ENCODE measurements around the gene ZNG1C.
"Not testable (repeated sequence)": the region's sequence is repeated elsewhere in the genome, so short reads cannot be mapped to it uniquely, and the experiment has no call there.

Gene ZNG1C

DNA sequence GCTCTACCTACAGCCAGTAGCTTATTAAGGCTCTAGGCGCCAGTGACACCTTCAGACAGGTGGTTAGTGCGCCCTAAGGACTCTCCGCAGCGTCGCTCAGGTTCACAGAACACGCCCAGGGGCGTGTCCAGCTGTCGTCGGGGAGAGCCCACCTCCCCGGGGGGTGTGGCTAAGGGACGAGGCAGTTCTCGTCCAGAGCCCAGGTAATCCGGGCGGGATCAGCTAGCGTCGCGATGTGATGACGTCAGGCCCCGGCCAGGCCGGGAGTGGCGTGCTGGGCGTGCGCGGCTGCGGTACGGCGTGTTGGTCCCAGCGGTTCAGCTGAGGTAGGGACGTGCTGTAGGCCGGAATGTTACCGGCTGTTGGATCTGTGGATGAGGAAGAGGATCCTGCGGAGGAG is at the start of gene ZNG1C:
Gene ZNG1C, plus strand, starts transcription at position 301 of the 400 bp plus-strand sequence. Its CDS starts 49 bp downstream, at position 350.
- not testable (repeated sequence) for H3K4me3 ChIP-seq (ENCODE audit: low read length); DNase-seq (ENCODE audit: low read depth)

GRCh38 chr9:68242437-68242836 is 654 bp downstream of the ZNG1C start:
- not testable (repeated sequence) for H3K4me3 ChIP-seq (ENCODE audit: low read length); DNase-seq (ENCODE audit: low read depth)

DNA sequence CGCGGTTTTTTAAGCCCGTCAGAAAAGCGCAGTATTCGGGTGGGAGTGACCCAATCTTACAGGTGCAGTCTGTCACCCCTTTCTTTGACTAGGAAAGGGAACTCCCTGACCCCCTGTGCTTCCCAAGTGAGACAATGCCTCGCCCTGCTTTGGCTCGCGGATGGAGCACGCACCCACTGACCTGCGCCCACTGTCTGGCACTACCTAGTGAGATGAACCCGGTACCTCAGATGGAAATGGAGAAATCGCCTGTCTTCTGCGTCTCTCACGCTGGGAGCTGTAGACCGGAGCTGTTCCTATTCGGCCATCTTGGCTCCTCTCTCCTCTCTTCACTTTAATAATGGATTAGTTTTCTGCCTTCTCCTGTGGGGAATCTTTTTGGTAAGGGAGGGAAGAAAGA is 39.3 kb downstream of the ZNG1C start:
- not testable (repeated sequence) for H3K4me3 ChIP-seq (ENCODE audit: low read length); DNase-seq (ENCODE audit: low read depth)

DNA sequence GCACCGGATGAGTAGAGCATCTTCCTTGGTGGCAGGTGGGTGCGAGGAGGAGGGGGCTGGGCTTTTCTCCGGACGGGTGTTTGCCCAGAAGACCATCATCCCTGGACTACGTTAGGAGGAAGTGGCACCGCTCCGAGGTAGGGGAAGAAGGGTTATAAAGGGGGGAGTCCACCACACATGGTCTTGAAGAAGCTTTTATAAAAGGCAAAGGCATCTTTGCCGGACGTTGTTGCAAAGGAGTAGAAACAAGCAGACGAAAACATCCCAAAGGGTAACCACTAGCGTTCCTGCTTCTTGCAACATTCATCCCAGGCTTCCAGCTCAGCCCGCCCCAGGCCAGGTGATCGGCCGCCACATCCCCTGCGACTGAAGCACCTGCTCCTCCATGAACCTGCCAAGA is 60.8 kb downstream of the ZNG1C start, which contains the start of gene FOXD4L3:
Gene FOXD4L3, plus strand, starts transcription at position 301 of the 400 bp plus-strand sequence. Its CDS starts 85 bp downstream, at position 386.
- H3K4me3 ChIP-seq (ENCODE audit: low read length); DNase-seq (ENCODE audit: low read depth): not testable (repeated sequence)

DNA sequence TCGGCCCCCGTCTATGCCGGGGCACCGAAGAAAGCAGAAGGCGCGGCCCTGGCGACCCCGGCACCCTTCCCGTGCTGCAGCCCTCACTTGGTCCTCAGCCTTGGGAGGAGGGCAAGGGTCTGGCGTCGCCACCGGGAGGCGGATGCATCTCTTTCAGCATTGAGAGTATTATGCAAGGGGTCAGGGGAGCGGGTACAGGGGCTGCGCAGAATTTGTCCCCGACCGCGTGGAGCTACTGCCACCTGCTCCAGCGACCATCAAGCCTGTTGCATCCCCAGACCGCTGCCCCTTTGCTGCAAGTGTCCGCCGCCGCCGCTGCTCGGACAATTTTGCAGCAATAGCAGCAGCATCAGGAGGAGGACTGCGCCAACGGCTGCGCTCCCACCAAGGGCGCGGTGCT is 62.0 kb downstream of the ZNG1C start:
- not testable (repeated sequence) for DNase-seq (ENCODE audit: low read depth); H3K4me3 ChIP-seq (ENCODE audit: low read length)

DNA sequence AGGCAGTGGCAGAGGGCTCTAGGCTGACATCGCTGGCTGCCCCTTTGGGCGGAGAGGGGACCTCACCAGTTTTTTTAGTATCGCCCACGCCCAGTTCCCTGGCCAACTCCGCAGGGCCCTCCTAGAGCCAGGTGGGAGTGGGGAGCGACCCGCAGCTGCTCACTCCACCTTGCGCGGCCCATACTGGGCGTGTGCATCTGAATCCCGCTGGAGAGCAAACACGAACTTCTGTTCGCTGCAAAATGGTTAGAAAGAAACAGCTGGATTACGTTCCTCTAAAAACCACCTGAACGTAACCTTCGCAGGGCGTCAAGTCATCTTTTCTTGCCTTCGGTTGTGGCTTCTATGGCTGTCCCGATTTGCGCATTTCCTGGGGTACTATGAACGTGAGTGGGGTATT is 62.4 kb downstream of the ZNG1C start:
- H3K4me3 ChIP-seq (ENCODE audit: low read length); DNase-seq (ENCODE audit: low read depth): not testable (repeated sequence)

GRCh38 chr9:68304777-68305176 is 63.0 kb downstream of the ZNG1C start:
- H3K4me3 ChIP-seq (ENCODE audit: low read length); DNase-seq (ENCODE audit: low read depth): not testable (repeated sequence)

DNA sequence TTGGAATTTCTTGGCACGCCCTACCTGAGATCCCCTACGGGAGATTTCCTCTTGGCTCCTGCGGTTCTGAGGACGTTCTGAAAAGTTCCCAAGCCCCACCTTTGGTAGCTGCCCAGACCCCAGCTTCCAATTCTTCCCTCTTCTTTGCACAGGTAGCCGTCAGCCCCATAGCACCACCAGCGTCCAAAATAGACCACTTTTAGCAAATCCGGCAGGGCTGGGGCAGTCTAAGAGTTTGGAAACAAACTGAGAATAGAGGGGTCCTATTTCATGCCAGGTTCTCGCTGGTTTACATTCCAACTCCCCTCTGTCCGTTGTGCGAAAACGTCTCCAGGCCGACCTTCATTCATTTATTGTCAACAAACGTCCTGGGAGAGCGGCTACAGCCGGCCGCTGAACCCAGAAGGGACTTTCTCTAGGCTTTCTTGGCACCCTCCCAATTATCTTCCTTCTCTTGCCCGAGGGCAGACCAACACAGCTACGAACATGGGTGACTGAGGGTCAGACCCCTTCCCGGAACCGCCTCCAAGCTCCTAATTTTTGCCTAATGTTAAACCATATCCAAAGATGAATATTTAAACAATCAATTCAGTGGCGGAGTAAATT is 64.0 kb downstream of the ZNG1C start:
- H3K4me3 ChIP-seq (ENCODE audit: low read length) = not testable (repeated sequence)

DNA sequence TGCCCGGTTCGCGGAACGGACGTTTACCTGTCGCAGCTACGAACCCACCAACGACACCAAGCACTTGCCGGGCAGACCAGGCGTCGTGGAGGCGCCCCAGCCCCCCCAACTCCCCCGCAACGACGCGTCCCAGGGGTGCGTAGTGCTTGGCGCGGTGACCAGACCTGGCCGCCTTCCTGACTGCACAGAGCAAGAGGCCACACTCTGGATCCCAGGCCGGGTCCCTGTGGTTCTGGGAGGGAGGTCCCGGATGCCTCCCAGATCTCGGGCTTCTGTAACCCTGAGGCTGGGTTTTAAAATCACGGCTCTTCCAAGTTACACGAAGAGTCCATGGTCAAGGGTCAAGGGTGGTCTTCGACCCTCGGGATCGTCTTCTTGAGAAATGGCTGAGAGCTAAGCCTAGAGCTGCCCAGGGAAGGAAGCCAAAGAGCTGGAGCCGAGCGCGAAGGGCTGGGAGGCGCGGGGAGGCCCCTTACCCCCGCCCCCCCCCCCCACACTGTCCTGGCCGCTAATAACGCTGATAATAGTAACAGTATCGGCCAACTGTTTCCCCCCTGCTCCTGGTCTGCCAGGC is 64.7 kb downstream of the ZNG1C start:
- not testable (repeated sequence) for DNase-seq (ENCODE audit: low read depth); H3K4me3 ChIP-seq (ENCODE audit: low read length)

More for the DNA sequence above, 64.0 kb downstream of the ZNG1C start:
- not testable (repeated sequence) for DNase-seq (ENCODE audit: low read depth)

DNA sequence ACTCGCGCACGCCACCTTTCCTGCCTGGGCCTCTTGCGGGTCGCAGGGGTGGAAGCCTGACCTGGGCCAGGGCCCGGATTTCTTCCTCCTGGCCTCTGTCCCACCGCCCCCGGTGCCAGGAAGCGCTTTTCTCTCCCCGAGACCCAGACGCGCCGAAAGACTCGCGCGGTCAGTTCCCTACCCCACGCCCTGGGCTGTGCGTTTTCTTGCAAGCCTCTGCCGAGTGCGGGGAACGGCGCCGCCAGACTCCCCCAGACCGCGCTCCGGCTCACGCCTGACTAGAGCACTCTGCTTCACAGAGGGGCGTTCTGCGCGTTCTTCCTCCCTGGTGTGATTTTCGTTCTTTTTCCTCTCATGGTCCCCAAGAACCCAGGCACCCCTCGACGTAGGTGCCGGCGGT is 65.3 kb downstream of the ZNG1C start:
- not testable (repeated sequence) for DNase-seq (ENCODE audit: low read depth); H3K4me3 ChIP-seq (ENCODE audit: low read length)

GRCh38 chr9:68307654-68308053 is 65.9 kb downstream of the ZNG1C start:
- not testable (repeated sequence) for H3K4me3 ChIP-seq (ENCODE audit: low read length); DNase-seq (ENCODE audit: low read depth)

DNA sequence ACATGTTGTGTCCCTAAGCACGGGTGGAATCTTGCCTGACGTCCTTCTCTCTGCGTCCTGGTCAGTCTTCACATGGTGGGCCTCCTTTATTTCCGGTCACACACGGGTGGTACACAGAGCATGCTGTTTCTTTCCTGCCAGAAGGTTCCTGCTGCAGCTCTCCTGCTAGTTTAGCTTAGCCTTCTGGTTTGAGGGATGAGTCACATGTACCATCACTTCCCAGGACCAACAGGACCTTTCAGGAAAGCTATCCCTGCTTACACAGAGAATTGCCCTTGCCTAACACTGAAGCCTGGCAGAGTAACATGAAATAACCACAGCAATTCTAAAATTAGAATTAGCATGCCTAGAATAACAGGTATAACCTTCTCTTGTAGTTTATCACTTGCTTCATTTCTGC is 69.4 kb downstream of the ZNG1C start:
- not testable (repeated sequence) for DNase-seq (ENCODE audit: low read depth); H3K4me3 ChIP-seq (ENCODE audit: low read length)

DNA sequence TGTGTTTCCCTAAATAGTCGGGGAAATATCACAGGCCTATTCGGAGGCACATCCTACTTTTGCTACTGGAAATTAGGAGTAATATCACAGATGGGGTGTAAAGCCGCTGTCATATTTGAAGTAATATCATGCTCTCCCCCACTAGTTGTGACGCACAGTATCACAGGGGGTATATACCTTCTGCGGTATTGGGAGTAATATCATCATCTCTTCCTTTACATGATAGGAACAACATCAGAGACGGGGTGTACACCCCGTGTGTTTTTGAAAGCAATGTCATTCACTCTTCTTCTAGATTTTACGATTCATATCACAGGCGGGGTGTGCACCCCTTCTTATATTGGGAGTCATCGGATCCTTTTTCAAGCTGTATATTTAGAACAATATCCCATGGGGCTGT is 76.4 kb downstream of the ZNG1C start:
- not testable (repeated sequence) for DNase-seq (ENCODE audit: low read depth); H3K4me3 ChIP-seq (ENCODE audit: low read length)

DNA sequence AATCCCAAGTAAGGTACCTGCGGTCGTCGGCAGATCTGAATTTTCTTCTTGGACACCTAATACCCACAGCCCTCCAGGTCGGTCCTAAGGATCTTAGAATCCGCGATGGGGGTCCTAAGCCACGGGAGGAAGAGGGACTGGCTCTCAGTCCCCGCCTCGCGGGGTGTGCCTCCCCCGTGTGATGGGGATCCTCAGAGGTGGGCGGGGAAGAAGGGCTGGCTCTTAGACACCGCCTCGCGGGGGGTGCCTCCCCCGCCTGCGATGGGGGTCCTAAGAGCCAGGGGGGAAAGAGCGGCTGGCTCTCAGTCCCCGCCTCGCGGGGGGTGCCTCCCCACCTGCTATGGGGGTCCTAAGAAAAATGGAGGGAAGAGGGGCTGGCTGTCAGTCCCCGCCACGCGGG is 82.0 kb downstream of the ZNG1C start:
- not testable (repeated sequence) for H3K4me3 ChIP-seq (ENCODE audit: low read length); DNase-seq (ENCODE audit: low read depth)

DNA sequence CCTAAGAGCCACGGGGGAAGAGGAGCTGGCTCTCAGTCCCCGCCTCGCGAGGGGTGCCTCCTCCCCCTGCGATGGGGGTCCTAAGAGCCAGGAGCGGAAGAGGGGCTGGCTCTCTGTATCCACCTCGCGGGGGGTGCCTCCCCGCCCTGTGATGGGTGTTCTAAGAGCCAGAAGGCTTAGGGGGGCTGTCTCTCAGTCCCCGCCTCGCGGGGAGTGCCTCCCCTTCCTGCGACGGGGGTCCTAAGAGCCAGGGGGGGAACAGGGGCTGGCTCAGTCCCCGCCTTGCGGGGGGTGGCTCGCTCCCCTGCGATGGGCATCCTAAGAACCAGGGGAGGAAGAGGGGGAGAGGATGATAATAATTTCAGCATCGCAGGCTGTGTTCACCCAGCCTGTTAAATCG is 82.7 kb downstream of the ZNG1C start:
- H3K4me3 ChIP-seq (ENCODE audit: low read length); DNase-seq (ENCODE audit: low read depth): not testable (repeated sequence)

- not testable (repeated sequence) for DNase-seq (ENCODE audit: low read depth); H3K4me3 ChIP-seq (ENCODE audit: low read length)
Measured at GRCh38 chr9:68329106-68329505, 87.3 kb downstream of the ZNG1C start.

- not testable (repeated sequence) for DNase-seq (ENCODE audit: low read depth); H3K4me3 ChIP-seq (ENCODE audit: low read length)
Measured at GRCh38 chr9:68330531-68331173, 88.9 kb downstream of the ZNG1C start.

- H3K4me3 ChIP-seq (ENCODE audit: low read length); DNase-seq (ENCODE audit: low read depth): not testable (repeated sequence)
Measured at GRCh38 chr9:68332122-68332521, 90.3 kb downstream of the ZNG1C start.

DNA sequence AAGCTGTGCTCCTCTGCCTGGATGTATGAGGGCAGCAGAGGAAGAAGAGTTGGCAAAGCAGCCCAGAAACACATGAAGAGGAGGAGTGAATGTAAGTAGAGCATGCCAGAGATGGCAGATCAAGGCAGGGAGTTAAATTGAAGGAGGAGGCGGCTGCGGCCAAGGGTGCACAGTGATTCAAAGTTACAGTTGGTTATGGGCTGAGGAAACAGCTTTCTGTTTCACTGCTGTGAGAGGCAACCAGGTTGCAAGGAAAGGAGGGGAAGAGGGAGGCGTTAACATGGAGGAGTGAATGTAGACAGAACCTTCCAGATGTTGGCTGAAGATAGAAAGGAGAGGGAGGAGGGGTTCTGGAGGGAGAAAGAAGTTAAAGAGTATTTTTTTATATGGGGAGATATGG is 94.2 kb downstream of the ZNG1C start:
- not testable (repeated sequence) for DNase-seq (ENCODE audit: low read depth); H3K4me3 ChIP-seq (ENCODE audit: low read length)

- not testable (repeated sequence) for DNase-seq (ENCODE audit: low read depth); H3K4me3 ChIP-seq (ENCODE audit: low read length)
Measured at GRCh38 chr9:68336639-68337339, 95.0 kb downstream of the ZNG1C start.
